ENCODE results near the gene COL27A1.

COL27A1 gene

GRCh38 chr9:114203410-114204140 lies 48.2 kb downstream of the COL27A1 start:
- Histone ChIP-seq H4K91ac (ENCODE audit: low read depth, low read length, poor library complexity) (no peak overlapping the region), H2AFZ (ENCODE audit: low read length) (no peak overlapping the region), H3K27ac (replicated peaks; ENCODE audit: low read length) (no peak overlapping the region), H3K4me1 (ENCODE audit: control insufficient read depth in 2 of 2, insufficient read depth in 1 of 2, low read depth in 1 of 2, low read length in 2 of 2) (peaks cover 0 to 14% of the 10 kb centered on the region in 2 donors), H3K14ac (ENCODE audit: low read length) (no peak overlapping the region), H3K79me1 (ENCODE audit: low read depth, low read length) (no peaks in the 10 kb centered on the region), H3K4me3 (ENCODE audit: low read length in 2 of 2) (no peak overlapping the region), H3K23ac (ENCODE audit: low read depth, low read length, poor library complexity) (no peak overlapping the region), H3K9me3 (replicated peaks in 1 of 2; ENCODE audit: control insufficient read depth in 2 of 2, insufficient read depth in 1 of 2, low read depth in 1 of 2, low read length in 2 of 2) (no peaks in the 10 kb centered on the region), H2BK12ac (ENCODE audit: low read length) (no peak overlapping the region), H2BK5ac (ENCODE audit: low read length) (no peak overlapping the region), H2AK5ac (ENCODE audit: low read depth, low read length) (no peak overlapping the region), H3K36me3 (replicated peaks in 1 of 2; ENCODE audit: control insufficient read depth in 2 of 2, insufficient read depth in 2 of 2, low read length in 2 of 2) (no peaks in the 10 kb centered on the region), H3K4me2 (ENCODE audit: insufficient read depth, low read length, poor library complexity, severe bottlenecking) (no peak overlapping the region), H3K27me3 (ENCODE audit: control insufficient read depth in 3 of 3, insufficient read depth in 3 of 3, low read depth in 1 of 3, low read length in 3 of 3) (no peaks in the 10 kb centered on the region), H2BK120ac (ENCODE audit: low read depth, low read length) (no peak overlapping the region), H3K9ac (ENCODE audit: low read depth, low read length, poor library complexity) (no peak overlapping the region), H3K18ac (ENCODE audit: low read length) (no peak overlapping the region), H2BK15ac (ENCODE audit: low read length) (no peak overlapping the region), H4K8ac (ENCODE audit: low read depth, low read length) (no peak overlapping the region), H3K4ac (ENCODE audit: low read length) (no peak overlapping the region)
- no CpG with 5 or more reads among the region's 11 CpGs for WGBS, 2 donors (ENCODE audit: extremely low coverage in 2 of 2, insufficient read length in 2 of 2, insufficient replicate concordance in 1 of 2)
- DNase-seq (ENCODE audit: low spot score): no peak

- Histone ChIP-seq H3K23ac (ENCODE audit: low read depth, low read length, poor library complexity) (no peak overlapping the region), H2AK5ac (ENCODE audit: low read depth, low read length) (no peak overlapping the region), H2BK15ac (ENCODE audit: low read length) (no peak overlapping the region), H3K27ac (replicated peaks; ENCODE audit: low read length) (no peak overlapping the region), H3K79me1 (ENCODE audit: low read depth, low read length) (no peaks in the 10 kb centered on the region), H3K9ac (ENCODE audit: low read depth, low read length, poor library complexity) (no peak overlapping the region), H2BK5ac (ENCODE audit: low read length) (no peak overlapping the region), H4K91ac (ENCODE audit: low read depth, low read length, poor library complexity) (no peak overlapping the region), H2BK12ac (ENCODE audit: low read length) (no peak overlapping the region), H3K4ac (ENCODE audit: low read length) (no peak overlapping the region), H3K9me3 (replicated peaks in 1 of 2; ENCODE audit: control insufficient read depth in 2 of 2, insufficient read depth in 1 of 2, low read depth in 1 of 2, low read length in 2 of 2) (no peaks in the 10 kb centered on the region), H2BK120ac (ENCODE audit: low read depth, low read length) (no peak overlapping the region), H3K4me2 (ENCODE audit: insufficient read depth, low read length, poor library complexity, severe bottlenecking) (no peak overlapping the region), H3K4me3 (ENCODE audit: low read length in 2 of 2) (no peak overlapping the region), H3K27me3 (ENCODE audit: control insufficient read depth in 3 of 3, insufficient read depth in 3 of 3, low read depth in 1 of 3, low read length in 3 of 3) (no peaks in the 10 kb centered on the region), H3K36me3 (replicated peaks in 1 of 2; ENCODE audit: control insufficient read depth in 2 of 2, insufficient read depth in 2 of 2, low read length in 2 of 2) (peaks cover 0 to 2% of the 10 kb centered on the region in 2 donors), H3K14ac (ENCODE audit: low read length) (no peak overlapping the region), H3K4me1 (ENCODE audit: control insufficient read depth in 2 of 2, insufficient read depth in 1 of 2, low read depth in 1 of 2, low read length in 2 of 2) (peaks cover 0 to 16% of the 10 kb centered on the region in 2 donors), H2AFZ (ENCODE audit: low read length) (no peak overlapping the region), H3K18ac (ENCODE audit: low read length) (no peak overlapping the region), H4K8ac (ENCODE audit: low read depth, low read length) (no peak overlapping the region)
- DNase-seq (ENCODE audit: low spot score): no peak
- WGBS, 2 donors (ENCODE audit: extremely low coverage in 2 of 2, insufficient read length in 2 of 2, insufficient replicate concordance in 1 of 2): no CpG with 5 or more reads among the region's 4 CpGs
Measured at GRCh38 chr9:114204265-114204664, 48.9 kb downstream of the COL27A1 start.

- Histone ChIP-seq H2AK5ac (ENCODE audit: low read depth, low read length) (peak overlapping the region; percentile 40), H3K4me2 (ENCODE audit: insufficient read depth, low read length, poor library complexity, severe bottlenecking) (no peak overlapping the region), H4K91ac (ENCODE audit: low read depth, low read length, poor library complexity) (no peak overlapping the region), H3K4me1 (ENCODE audit: control insufficient read depth in 2 of 2, insufficient read depth in 1 of 2, low read depth in 1 of 2, low read length in 2 of 2) (peaks cover 0 to 16% of the 10 kb centered on the region in 2 donors), H4K8ac (ENCODE audit: low read depth, low read length) (no peak overlapping the region), H3K27me3 (ENCODE audit: control insufficient read depth in 3 of 3, insufficient read depth in 3 of 3, low read depth in 1 of 3, low read length in 3 of 3) (no peaks in the 10 kb centered on the region), H3K4me3 (ENCODE audit: low read length in 2 of 2) (no peak overlapping the region), H3K4ac (ENCODE audit: low read length) (no peak overlapping the region), H2BK15ac (ENCODE audit: low read length) (no peak overlapping the region), H3K14ac (ENCODE audit: low read length) (peak overlapping the region; percentile 76), H3K36me3 (replicated peaks in 1 of 2; ENCODE audit: control insufficient read depth in 2 of 2, insufficient read depth in 2 of 2, low read length in 2 of 2) (peaks cover 4 to 7% of the 10 kb centered on the region in 2 donors), H2AFZ (ENCODE audit: low read length) (no peak overlapping the region), H3K9me3 (replicated peaks in 1 of 2; ENCODE audit: control insufficient read depth in 2 of 2, insufficient read depth in 1 of 2, low read depth in 1 of 2, low read length in 2 of 2) (no peaks in the 10 kb centered on the region), H2BK5ac (ENCODE audit: low read length) (peak overlapping the region; percentile 68), H2BK120ac (ENCODE audit: low read depth, low read length) (no peak overlapping the region), H3K18ac (ENCODE audit: low read length) (peak overlapping the region; percentile 48), H3K79me1 (ENCODE audit: low read depth, low read length) (no peaks in the 10 kb centered on the region), H3K9ac (ENCODE audit: low read depth, low read length, poor library complexity) (peak overlapping the region; percentile 45), H3K27ac (replicated peaks; ENCODE audit: low read length) (no peak overlapping the region), H3K23ac (ENCODE audit: low read depth, low read length, poor library complexity) (peak overlapping the region; percentile 56), H2BK12ac (ENCODE audit: low read length) (no peak overlapping the region)
- DNase-seq (ENCODE audit: low spot score): no peak
- WGBS, 2 donors (ENCODE audit: extremely low coverage in 2 of 2, insufficient read length in 2 of 2, insufficient replicate concordance in 1 of 2): no CpG with 5 or more reads among the region's 10 CpGs
Measured at GRCh38 chr9:114205171-114206015, 50.1 kb downstream of the COL27A1 start.

- Histone ChIP-seq H4K8ac (ENCODE audit: low read depth, low read length) (no peak overlapping the region), H3K9ac (ENCODE audit: low read depth, low read length, poor library complexity) (no peak overlapping the region), H3K14ac (ENCODE audit: low read length) (no peak overlapping the region), H3K18ac (ENCODE audit: low read length) (peak overlapping the region; percentile 42), H2AFZ (ENCODE audit: low read length) (no peak overlapping the region), H3K4me3 (ENCODE audit: low read length in 2 of 2) (no peak overlapping the region), H2AK5ac (ENCODE audit: low read depth, low read length) (peak overlapping the region; percentile 38), H3K27ac (replicated peaks; ENCODE audit: low read length) (no peak overlapping the region), H2BK5ac (ENCODE audit: low read length) (no peak overlapping the region), H3K23ac (ENCODE audit: low read depth, low read length, poor library complexity) (peak overlapping the region; percentile 47), H3K9me3 (replicated peaks in 1 of 2; ENCODE audit: control insufficient read depth in 2 of 2, insufficient read depth in 1 of 2, low read depth in 1 of 2, low read length in 2 of 2) (no peaks in the 10 kb centered on the region), H3K36me3 (replicated peaks in 1 of 2; ENCODE audit: control insufficient read depth in 2 of 2, insufficient read depth in 2 of 2, low read length in 2 of 2) (peaks cover 7% of the 10 kb centered on the region in 2 donors), H3K4ac (ENCODE audit: low read length) (no peak overlapping the region), H2BK15ac (ENCODE audit: low read length) (peak overlapping the region; percentile 8), H2BK120ac (ENCODE audit: low read depth, low read length) (no peak overlapping the region), H3K4me1 (ENCODE audit: control insufficient read depth in 2 of 2, insufficient read depth in 1 of 2, low read depth in 1 of 2, low read length in 2 of 2) (peaks cover 0 to 16% of the 10 kb centered on the region in 2 donors), H3K4me2 (ENCODE audit: insufficient read depth, low read length, poor library complexity, severe bottlenecking) (no peak overlapping the region), H3K79me1 (ENCODE audit: low read depth, low read length) (no peaks in the 10 kb centered on the region), H3K27me3 (ENCODE audit: control insufficient read depth in 3 of 3, insufficient read depth in 3 of 3, low read depth in 1 of 3, low read length in 3 of 3) (no peaks in the 10 kb centered on the region), H4K91ac (ENCODE audit: low read depth, low read length, poor library complexity) (no peak overlapping the region), H2BK12ac (ENCODE audit: low read length) (peak overlapping the region; percentile 12)
- no CpG with 5 or more reads among the region's 5 CpGs for WGBS, 2 donors (ENCODE audit: extremely low coverage in 2 of 2, insufficient read length in 2 of 2, insufficient replicate concordance in 1 of 2)
- DNase-seq (ENCODE audit: low spot score): no peak
Measured at GRCh38 chr9:114206221-114206789, 51.0 kb downstream of the COL27A1 start.

Measured in neuronal stem cell (in vitro differentiated cells).